ENCODE results near the gene YDJC.

Gene YDJC

DNA sequence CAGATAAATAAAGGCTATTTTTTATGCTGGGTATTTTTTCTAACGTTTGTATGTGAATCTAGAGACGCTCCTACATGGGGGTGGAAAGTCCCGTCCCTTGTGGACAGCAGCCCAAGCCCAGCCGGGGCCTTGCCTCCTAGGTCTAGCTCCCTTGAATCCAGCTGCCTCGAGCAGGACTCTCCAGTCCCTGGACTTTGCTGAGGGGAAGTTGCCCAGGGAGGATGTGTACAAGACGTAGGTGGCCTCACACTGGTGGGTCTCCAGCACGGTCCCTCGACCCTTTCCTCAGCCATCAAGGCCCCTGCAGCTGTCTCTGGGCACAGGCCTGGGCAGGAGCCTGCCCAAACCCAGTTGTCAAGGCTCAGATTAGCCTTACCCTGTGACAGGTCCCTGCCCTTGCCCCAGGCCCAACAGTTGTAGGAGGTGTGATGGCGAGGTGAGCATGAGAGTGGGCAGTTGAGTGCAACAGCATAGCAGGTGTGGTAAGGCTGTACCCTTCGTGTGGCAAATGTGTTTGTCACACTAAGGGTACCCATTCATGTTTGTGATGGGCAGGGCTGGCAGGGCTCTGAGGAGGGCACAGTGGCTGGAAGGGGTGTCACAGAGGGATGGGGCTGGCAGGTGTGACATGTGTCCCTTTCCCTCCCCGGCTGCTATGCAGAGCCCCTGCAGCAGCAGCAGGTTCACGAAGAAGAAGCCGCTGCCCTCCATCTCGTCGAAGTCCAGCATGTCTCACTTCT is 6.1 kb upstream of the YDJC start:
- Histone ChIP-seq H3K4me2 (ENCODE audit: low read depth, low read length, poor library complexity, severe bottlenecking) (no peak overlapping the region), H3K4me1 (ENCODE audit: insufficient read depth, low read length, poor library complexity, severe bottlenecking) (peaks cover 2% of the 10 kb centered on the region), H3K9ac (ENCODE audit: low read depth, low read length, poor library complexity, severe bottlenecking) (no peak overlapping the region), H3K36me3 (ENCODE audit: insufficient read depth, low read length) (no peaks in the 10 kb centered on the region), H4K20me1 (ENCODE audit: insufficient read depth, low read length, poor library complexity, severe bottlenecking) (no peaks in the 10 kb centered on the region), H3F3A (ENCODE audit: low read depth) (no peaks in the 10 kb centered on the region), H3K4me3 (ENCODE audit: low read length, poor library complexity, severe bottlenecking) (no peak overlapping the region), H3K9me2 (replicated peaks; ENCODE audit: low read depth, low read length) (no peaks in the 10 kb centered on the region), H2AFZ (ENCODE audit: low read length) (no peak overlapping the region), H3K79me2 (ENCODE audit: insufficient read depth, low read length) (no peaks in the 10 kb centered on the region), H3K27me3 (ENCODE audit: insufficient read depth, low read length, poor library complexity, severe bottlenecking) (no peaks in the 10 kb centered on the region), H3K9me3 (ENCODE audit: insufficient read depth, low read depth, low read length) (no peaks in the 10 kb centered on the region)
- no peak for TF ChIP-seq EZH2phosphoT487 (IDR thresholded peaks at IDR 0.05; ENCODE audit: borderline replicate concordance)
- TF ChIP-seq, protein P1, sequence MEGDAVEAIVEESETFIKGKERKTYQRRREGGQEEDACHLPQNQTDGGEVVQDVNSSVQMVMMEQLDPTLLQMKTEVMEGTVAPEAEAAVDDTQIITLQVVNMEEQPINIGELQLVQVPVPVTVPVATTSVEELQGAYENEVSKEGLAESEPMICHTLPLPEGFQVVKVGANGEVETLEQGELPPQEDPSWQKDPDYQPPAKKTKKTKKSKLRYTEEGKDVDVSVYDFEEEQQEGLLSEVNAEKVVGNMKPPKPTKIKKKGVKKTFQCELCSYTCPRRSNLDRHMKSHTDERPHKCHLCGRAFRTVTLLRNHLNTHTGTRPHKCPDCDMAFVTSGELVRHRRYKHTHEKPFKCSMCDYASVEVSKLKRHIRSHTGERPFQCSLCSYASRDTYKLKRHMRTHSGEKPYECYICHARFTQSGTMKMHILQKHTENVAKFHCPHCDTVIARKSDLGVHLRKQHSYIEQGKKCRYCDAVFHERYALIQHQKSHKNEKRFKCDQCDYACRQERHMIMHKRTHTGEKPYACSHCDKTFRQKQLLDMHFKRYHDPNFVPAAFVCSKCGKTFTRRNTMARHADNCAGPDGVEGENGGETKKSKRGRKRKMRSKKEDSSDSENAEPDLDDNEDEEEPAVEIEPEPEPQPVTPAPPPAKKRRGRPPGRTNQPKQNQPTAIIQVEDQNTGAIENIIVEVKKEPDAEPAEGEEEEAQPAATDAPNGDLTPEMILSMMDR (conservative IDR thresholded peaks at IDR 0.05; ENCODE audit: low read length), result no peak

DNA sequence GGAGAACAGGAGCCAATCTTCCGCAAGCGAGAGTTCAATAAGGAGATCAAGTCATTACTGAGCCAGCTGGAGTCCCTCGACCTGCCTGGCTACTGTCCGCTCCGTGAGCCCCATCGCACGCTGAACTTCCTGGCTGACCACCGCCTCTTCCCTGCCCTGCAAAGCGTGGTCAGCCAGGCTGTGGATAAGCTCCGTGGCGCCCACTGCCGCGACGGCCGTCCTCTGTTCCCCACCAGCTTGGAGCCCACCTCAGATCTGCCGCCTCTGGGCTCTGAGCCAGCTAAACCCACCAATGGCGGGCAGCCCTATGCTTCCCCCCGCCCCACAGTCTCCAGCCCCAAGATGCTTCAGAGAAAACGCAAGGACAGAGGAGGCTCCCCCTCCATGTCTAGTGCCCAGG is 5.0 kb upstream of the YDJC start:
- H3K36me3 ChIP-seq (ENCODE audit: insufficient read depth, low read length), result no peaks in the 10 kb centered on the region
- H3K9me3 ChIP-seq (ENCODE audit: insufficient read depth, low read depth, low read length), result no peaks in the 10 kb centered on the region
- no peaks in the 10 kb centered on the region for H3K4me1 ChIP-seq (ENCODE audit: insufficient read depth, low read length, poor library complexity, severe bottlenecking)
- H3K9me2 ChIP-seq (replicated peaks; ENCODE audit: low read depth, low read length), result no peaks in the 10 kb centered on the region
- H3F3A ChIP-seq (ENCODE audit: low read depth), result no peaks in the 10 kb centered on the region
- H3K79me2 ChIP-seq (ENCODE audit: insufficient read depth, low read length), result no peaks in the 10 kb centered on the region; the same call in 1 of the 2 replicates
- no peak overlapping the region for H3K4me2 ChIP-seq (ENCODE audit: low read depth, low read length, poor library complexity, severe bottlenecking)
- no peak overlapping the region for H3K4me3 ChIP-seq (ENCODE audit: low read length, poor library complexity, severe bottlenecking)
- H3K9ac ChIP-seq (ENCODE audit: low read depth, low read length, poor library complexity, severe bottlenecking), result no peak overlapping the region
- H4K20me1 ChIP-seq (ENCODE audit: insufficient read depth, low read length, poor library complexity, severe bottlenecking), result no peaks in the 10 kb centered on the region
- TF ChIP-seq EZH2phosphoT487 (IDR thresholded peaks at IDR 0.05; ENCODE audit: borderline replicate concordance), result no peak
- TF ChIP-seq, protein P1 (conservative IDR thresholded peaks at IDR 0.05; ENCODE audit: low read length), result no peak
- no peak overlapping the region for H2AFZ ChIP-seq (ENCODE audit: low read length)
- H3K27me3 ChIP-seq (ENCODE audit: insufficient read depth, low read length, poor library complexity, severe bottlenecking), result no peaks in the 10 kb centered on the region

DNA sequence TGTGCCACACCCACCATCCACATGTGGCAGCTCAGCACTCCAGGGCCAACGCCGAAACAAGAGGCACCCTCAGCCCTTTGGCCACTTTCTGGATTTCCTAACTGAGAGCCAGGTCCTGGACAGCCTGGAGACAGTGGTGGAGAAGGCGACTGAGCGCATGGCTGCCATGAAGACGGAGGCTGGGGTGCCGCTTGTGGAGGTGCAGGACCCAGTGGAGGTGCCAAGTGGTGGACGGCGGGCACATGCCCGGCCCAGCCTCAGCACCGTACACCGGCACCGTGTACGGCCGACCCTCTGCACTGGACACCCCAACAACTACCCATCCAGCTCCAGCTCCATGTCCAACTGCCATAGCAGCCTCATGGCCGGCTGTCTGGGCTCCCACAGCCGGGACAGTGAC is 4.3 kb upstream of the YDJC start:
- Histone ChIP-seq H3K27me3 (ENCODE audit: insufficient read depth, low read length, poor library complexity, severe bottlenecking) (peaks cover 5% of the 10 kb centered on the region), H3K4me1 (ENCODE audit: insufficient read depth, low read length, poor library complexity, severe bottlenecking) (no peaks in the 10 kb centered on the region), H3K36me3 (ENCODE audit: insufficient read depth, low read length) (no peaks in the 10 kb centered on the region), H3K9ac (ENCODE audit: low read depth, low read length, poor library complexity, severe bottlenecking) (no peak overlapping the region), H3K4me3 (ENCODE audit: low read length, poor library complexity, severe bottlenecking) (no peak overlapping the region), H3K4me2 (ENCODE audit: low read depth, low read length, poor library complexity, severe bottlenecking) (no peak overlapping the region), H3K9me2 (replicated peaks; ENCODE audit: low read depth, low read length) (no peaks in the 10 kb centered on the region), H2AFZ (ENCODE audit: low read length) (no peak overlapping the region), H3F3A (ENCODE audit: low read depth) (no peaks in the 10 kb centered on the region), H3K9me3 (ENCODE audit: insufficient read depth, low read depth, low read length) (no peaks in the 10 kb centered on the region), H3K79me2 (ENCODE audit: insufficient read depth, low read length) (peaks cover 7% of the 10 kb centered on the region), H4K20me1 (ENCODE audit: insufficient read depth, low read length, poor library complexity, severe bottlenecking) (peaks cover 5% of the 10 kb centered on the region)
- TF ChIP-seq EZH2phosphoT487 (IDR thresholded peaks at IDR 0.05; ENCODE audit: borderline replicate concordance), result no peak
- TF ChIP-seq, protein P1 (conservative IDR thresholded peaks at IDR 0.05; ENCODE audit: low read length), result no peak

Data from Loucy (cell line).